T-cell (primary cell): Measurements from ENCODE around the gene ARHGEF28. TPM values are rescaled to one million over a fixed set of nuclear protein-coding genes. Genes with fewer than 3 reads are reported as not detected.

Experiments
- ATAC-seq, 4 experiments: fragments of 200-7000 bp in 3 of 4; fragments of 150-1000 bp in 1 of 4; cut with Tn5 transposase; replicated peaks in 1 of 4; 1 replicate in 3 of 4; 2 replicates in 1 of 4; pipeline ENCODE4 v1.10.0; 2021; ENCODE audit warnings: moderate library complexity in 3 of 4, mild to moderate bottlenecking in 2 of 4, moderate number of reproducible peaks in 1 of 4
- CTCF ChIA-PET, 2 donors: fragments of 300-600 bp; sonication (Branson Sonifier 250); formaldehyde crosslinking; loops; one replicate each; lab custom pipeline; 2022; ENCODE audit warnings: antibody characterized with exemption in 2 of 2; lab: Charles Lee
- POLR2A ChIA-PET, 2 donors: fragments of 300-600 bp; sonication (Branson Sonifier 250); formaldehyde crosslinking; loops; one replicate each; lab custom pipeline; 2022; ENCODE audit warnings: antibody characterized with exemption in 2 of 2; lab: Charles Lee
- DNase-seq, 35 experiments: peaks; one replicate each; pipeline versions ENCODE4 v3.0.0 to v3.0.0-alpha.2; 2013 to 2023
- H3K27ac ChIP-seq: one replicate; pipeline ENCODE4 v1.5.1; 2013; ENCODE audit warnings: low read length
- H3K27me3 ChIP-seq, 2 experiments: replicated peaks in 1 of 2; 1 replicate in 1 of 2; 2 replicates in 1 of 2; pipeline versions ENCODE4 v1.6.1 to v1.7.0; 2013; ENCODE audit warnings: low read length in 1 of 2, mixed read lengths in 1 of 2; ENCODE audit not compliant: control insufficient read depth in 2 of 2, insufficient read depth in 2 of 2; ENCODE audit errors: extremely low read depth in 1 of 2
- H3K36me3 ChIP-seq, 2 donors: 1 replicate in 1 of 2; 2 replicates in 1 of 2; pipeline versions ENCODE4 v1.6.1 to v1.7.0; 2013; ENCODE audit warnings: low read length in 1 of 2; ENCODE audit not compliant: control insufficient read depth in 2 of 2, insufficient read depth in 1 of 2; ENCODE audit errors: extremely low read depth in 1 of 2
- H3K4me1 ChIP-seq, 2 experiments: 1 replicate in 1 of 2; 2 replicates in 1 of 2; pipeline versions ENCODE4 v1.6.1 to v1.7.0; 2013; ENCODE audit warnings: low read length in 2 of 2, mixed read lengths in 1 of 2; ENCODE audit not compliant: insufficient read depth in 2 of 2, control insufficient read depth in 1 of 2; ENCODE audit errors: extremely low read depth in 1 of 2
- H3K4me3 ChIP-seq, 2 donors: 1 replicate in 1 of 2; 2 replicates in 1 of 2; pipeline versions ENCODE4 v1.5.1 to v1.7.0; 2013; ENCODE audit warnings: mild to moderate bottlenecking in 2 of 2, low read length in 1 of 2, moderate library complexity in 1 of 2; ENCODE audit not compliant: control insufficient read depth in 1 of 2; ENCODE audit errors: extremely low read depth in 1 of 2
- H3K9me3 ChIP-seq: 2 replicates; pipeline ENCODE4 v1.7.0; 2013
- H3K27ac Mint-ChIP-seq, 2 donors: one replicate each; pipeline ENCODE4 v1.8.0; 2020 to 2021; ENCODE audit warnings: mild to moderate bottlenecking in 2 of 2, mixed read lengths in 2 of 2
- H3K27me3 Mint-ChIP-seq, 2 donors: one replicate each; pipeline ENCODE4 v1.8.0; 2021 to 2022; ENCODE audit warnings: mixed read lengths in 2 of 2
- H3K36me3 Mint-ChIP-seq: one replicate; pipeline ENCODE4 v1.8.0; 2021; ENCODE audit warnings: mixed read lengths
- H3K4me1 Mint-ChIP-seq, 3 donors: one replicate each; pipeline ENCODE4 v1.8.0; 2020 to 2022; ENCODE audit warnings: mixed read lengths in 3 of 3, mild to moderate bottlenecking in 1 of 3
- H3K4me3 Mint-ChIP-seq, 3 donors: one replicate each; pipeline ENCODE4 v1.8.0; 2020 to 2022; ENCODE audit warnings: mild to moderate bottlenecking in 3 of 3, mixed read lengths in 3 of 3, moderate library complexity in 3 of 3
- H3K9me3 Mint-ChIP-seq, 3 donors: one replicate each; pipeline ENCODE4 v1.8.0; 2020 to 2022; ENCODE audit warnings: mixed read lengths in 3 of 3
- WGBS: methylation state at CpG from one replicate; pipeline ENCODE4 v1.1.5; 2013; ENCODE audit warnings: missing lambda C conversion rate; ENCODE audit not compliant: insufficient coverage; 5-methylcytosine and 5-hydroxymethylcytosine counted together
- total RNA-seq, 35 experiments: library from RNA in 6 of 35; stranded (reverse) in 6 of 35; fragments of 120-200 nt in 1 of 35; gene quantifications; one replicate each; pipeline versions ENCODE4 v1.2.1 to v1.2.4 and lab custom pipeline; 2013 to 2026

The ARHGEF28 gene
- total RNA-seq, 5 donors from 2014 or later (not counting 1 experiment from before 2014, with no cell fraction given): 0.05 to 0.73 (median 0.36) TPM

- Mint-ChIP-seq H3K36me3 (no peaks in the 10 kb centered on the region), H3K27ac (no peak overlapping the region), H3K4me1 (no peaks in the 10 kb centered on the region), H3K4me3 (no peak overlapping the region), H3K9me3 (no peaks in the 10 kb centered on the region), H3K27me3 (peaks cover 0 to 2% of the 10 kb centered on the region in 2 donors)
- Histone ChIP-seq H3K36me3 (no peaks in the 10 kb centered on the region), H3K9me3 (no peaks in the 10 kb centered on the region), H3K27ac (no peak overlapping the region), H3K4me3 (no peak overlapping the region), H3K4me1 (no peaks in the 10 kb centered on the region), H3K27me3 (no peaks in the 10 kb centered on the region)
- DNase-seq (no peak), ATAC-seq (no peak)
- POLR2A ChIA-PET: no interaction called here
- CTCF ChIA-PET: no interaction called here
- WGBS: 86% methylated on average over 1 of the region's 3 CpGs
These were observed 52.8 kb downstream of the ARHGEF28 start for GRCh38 chr5:73678807-73679206.

GRCh38 chr5:73682176-73682575 is 56.2 kb downstream of the ARHGEF28 start:
- Mint-ChIP-seq H3K4me3 (no peak overlapping the region), H3K9me3 (no peaks in the 10 kb centered on the region), H3K4me1 (no peaks in the 10 kb centered on the region), H3K27ac (no peak overlapping the region), H3K36me3 (no peaks in the 10 kb centered on the region), H3K27me3 (peaks cover 2 to 6% of the 10 kb centered on the region in 2 donors)
- POLR2A ChIA-PET: no interaction called here
- H3K4me1 ChIP-seq: no peaks in the 10 kb centered on the region
- CTCF ChIA-PET: no interaction called here
- WGBS: 100% methylated on average over 1 of the region's 1 CpG
- no peak overlapping the region for H3K27ac ChIP-seq
- no peaks in the 10 kb centered on the region for H3K36me3 ChIP-seq
- no peak for DNase-seq
- no peak for ATAC-seq
- H3K27me3 ChIP-seq: no peaks in the 10 kb centered on the region
- no peaks in the 10 kb centered on the region for H3K9me3 ChIP-seq
- no peak overlapping the region for H3K4me3 ChIP-seq

DNA sequence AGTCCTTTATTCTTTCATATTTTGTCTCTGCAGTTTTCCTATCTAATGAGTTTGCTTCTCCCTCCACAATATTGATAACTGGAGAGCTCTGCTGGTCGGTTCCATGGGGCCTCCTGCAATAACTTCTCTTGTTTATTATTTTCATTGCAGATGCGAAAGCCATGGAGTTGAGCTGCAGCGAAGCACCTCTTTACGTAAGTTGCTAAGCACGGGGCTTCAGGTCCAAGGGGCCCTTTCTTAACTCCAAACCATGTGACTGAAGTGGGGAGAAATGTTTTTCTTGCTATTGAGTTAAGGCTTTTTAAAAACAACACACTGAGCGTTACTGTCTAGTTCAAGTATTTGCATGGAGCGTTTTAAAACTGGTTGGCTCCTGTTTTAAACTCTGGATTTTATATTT is 58.7 kb downstream of the ARHGEF28 start:
- no peak for DNase-seq
- Histone ChIP-seq H3K27me3 (no peaks in the 10 kb centered on the region), H3K9me3 (no peaks in the 10 kb centered on the region), H3K27ac (no peak overlapping the region), H3K4me1 (no peaks in the 10 kb centered on the region), H3K4me3 (no peak overlapping the region), H3K36me3 (no peaks in the 10 kb centered on the region)
- H3K9me3 Mint-ChIP-seq: no peaks in the 10 kb centered on the region
- POLR2A ChIA-PET: no interaction called here
- ATAC-seq: no peak
- no CpG with 5 or more reads among the region's 7 CpGs for WGBS
- no peak overlapping the region for H3K27ac Mint-ChIP-seq
- no peaks in the 10 kb centered on the region for H3K4me1 Mint-ChIP-seq
- peaks cover 0 to 6% of the 10 kb centered on the region in 2 donors for H3K27me3 Mint-ChIP-seq
- CTCF ChIA-PET: no interaction called here
- H3K36me3 Mint-ChIP-seq: no peaks in the 10 kb centered on the region
- no peak overlapping the region for H3K4me3 Mint-ChIP-seq

DNA sequence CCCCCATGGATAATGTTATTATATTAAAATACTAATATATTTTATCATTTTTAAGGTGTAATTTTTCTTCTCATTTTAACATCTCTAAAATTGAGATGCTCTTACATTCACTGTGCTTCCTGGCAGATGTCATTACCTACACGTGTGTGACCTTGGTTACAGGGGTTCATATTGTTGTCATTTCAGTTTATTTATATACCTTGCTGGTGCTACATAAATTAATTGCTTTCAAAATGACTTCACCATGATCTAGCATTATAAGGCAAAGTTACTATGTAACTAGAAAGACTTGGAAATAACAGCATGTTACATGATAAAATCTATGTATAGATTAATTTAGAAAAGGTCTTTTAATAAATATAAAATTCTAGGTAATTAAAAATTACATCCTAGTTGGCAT is 60.9 kb downstream of the ARHGEF28 start:
- no CpG with 5 or more reads among the region's 1 CpG for WGBS
- DNase-seq (no peak), ATAC-seq (no peak)
- H3K27ac Mint-ChIP-seq: no peak overlapping the region
- Histone ChIP-seq H3K9me3 (no peaks in the 10 kb centered on the region), H3K4me1 (no peaks in the 10 kb centered on the region), H3K27me3 (no peaks in the 10 kb centered on the region), H3K4me3 (no peak overlapping the region), H3K36me3 (no peaks in the 10 kb centered on the region), H3K27ac (no peak overlapping the region)
- CTCF ChIA-PET: no interaction called here
- H3K27me3 Mint-ChIP-seq: peaks cover 2 to 6% of the 10 kb centered on the region in 2 donors
- H3K4me1 Mint-ChIP-seq: no peaks in the 10 kb centered on the region
- no peak overlapping the region for H3K4me3 Mint-ChIP-seq
- POLR2A ChIA-PET: no interaction called here
- H3K36me3 Mint-ChIP-seq: no peaks in the 10 kb centered on the region
- no peaks in the 10 kb centered on the region for H3K9me3 Mint-ChIP-seq

GRCh38 chr5:73687357-73687756 is 61.4 kb downstream of the ARHGEF28 start:
- H3K36me3 Mint-ChIP-seq: no peaks in the 10 kb centered on the region
- no peak overlapping the region for H3K4me3 Mint-ChIP-seq
- no peak for ATAC-seq
- DNase-seq: no peak
- no peak overlapping the region for H3K27ac Mint-ChIP-seq
- no peak overlapping the region for H3K27ac ChIP-seq
- no peaks in the 10 kb centered on the region for H3K27me3 ChIP-seq
- ChIA-PET POLR2A (no interaction called here), CTCF (interaction anchor here in 1 of 2 donors (0.5 kb wide), 1 partner anchor 11 kb away, joined by 3 read pairs; no protein-coding TSS in a partner anchor)
- no peak overlapping the region for H3K4me3 ChIP-seq
- H3K27me3 Mint-ChIP-seq: peaks cover 2 to 6% of the 10 kb centered on the region in 2 donors
- no peaks in the 10 kb centered on the region for H3K4me1 Mint-ChIP-seq
- no peaks in the 10 kb centered on the region for H3K9me3 ChIP-seq
- no peaks in the 10 kb centered on the region for H3K36me3 ChIP-seq
- H3K9me3 Mint-ChIP-seq: no peaks in the 10 kb centered on the region
- no peaks in the 10 kb centered on the region for H3K4me1 ChIP-seq
- WGBS: no CpG with 5 or more reads among the region's 1 CpG

GRCh38 chr5:73690015-73690414 is 64.0 kb downstream of the ARHGEF28 start:
- Mint-ChIP-seq H3K4me1 (peaks cover 0 to 13% (median 2%) of the 10 kb centered on the region in 3 donors), H3K27me3 (peaks cover 8 to 11% of the 10 kb centered on the region in 2 donors), H3K4me3 (no peak overlapping the region), H3K9me3 (no peaks in the 10 kb centered on the region), H3K27ac (no peak overlapping the region), H3K36me3 (no peaks in the 10 kb centered on the region)
- CTCF ChIA-PET: interaction anchor here (0.5 to 0.6 kb wide), 2 partner anchors 54 to 93 kb away, joined by 3 to 5 read pairs; no protein-coding TSS in a partner anchor
- no CpG with 5 or more reads among the region's 3 CpGs for whole genome bisulfite sequencing
- no peak for ATAC-seq
- H3K4me3 ChIP-seq: no peak overlapping the region
- no peaks in the 10 kb centered on the region for H3K27me3 ChIP-seq
- POLR2A ChIA-PET: no interaction called here
- H3K4me1 ChIP-seq: peaks cover 0 to 19% of the 10 kb centered on the region in 2 experiments
- H3K27ac ChIP-seq: no peak overlapping the region
- H3K9me3 ChIP-seq: no peaks in the 10 kb centered on the region
- no peaks in the 10 kb centered on the region for H3K36me3 ChIP-seq
- no peak for DNase-seq
